A549 (cell line): ENCODE measurements around the gene SERPING1.

Experiments
- BHLHE40 ChIP-seq: IDR thresholded peaks from 2 replicates; pipeline ENCODE4 v1.6.1; 2012; ENCODE audit warnings: low read depth, low read length, inconsistent platforms
- EP300 ChIP-seq, 2 experiments: fragments of >200 bp; sonication (Bioruptor Twin); formaldehyde crosslinking; IDR thresholded peaks; 2 replicates in 1 of 2; 3 replicates in 1 of 2; pipeline ENCODE4 v1.6.1; 2016 to 2017
- GATA3 ChIP-seq: IDR thresholded peaks from 2 replicates; pipeline ENCODE4 v1.6.1; 2012; ENCODE audit warnings: borderline replicate concordance
- JUNB ChIP-seq: fragments of >200 bp; sonication (Bioruptor Twin); formaldehyde crosslinking; IDR thresholded peaks from 2 replicates; pipeline ENCODE4 v1.6.1; 2016
- NR3C1 ChIP-seq: fragments of >200 bp; sonication (Bioruptor Twin); formaldehyde crosslinking; IDR thresholded peaks from 3 replicates; pipeline ENCODE4 v1.6.1; 2017
- POLR2A ChIP-seq: IDR thresholded peaks from 2 replicates; pipeline ENCODE4 v1.6.1; 2012; ENCODE audit warnings: mild to moderate bottlenecking, low read length
- POLR2AphosphoS2 ChIP-seq: conservative IDR thresholded peaks from 2 replicates; pipeline ENCODE4 v1.6.1; 2012; ENCODE audit warnings: low read length, improper control_type of control experiment, inconsistent platforms
- ZFP36 ChIP-seq: fragments of 450-650 bp; IDR thresholded peaks from 2 replicates; pipeline ENCODE4 v1.6.1; 2014; ENCODE audit warnings: borderline replicate concordance; ENCODE audit not compliant: partially characterized antibody
- TF ChIP-seq, protein P1 (sequence below): fragments of >200 bp; sonication (Bioruptor Twin); formaldehyde crosslinking; IDR thresholded peaks from 3 replicates; pipeline ENCODE4 v1.5.1; 2016
- TF ChIP-seq, protein P2 (sequence below): fragments of 200-600 bp; sonication (generic); IDR thresholded peaks from 2 replicates; pipeline ENCODE4 v1.6.1; 2016; ENCODE audit warnings: antibody characterized with exemption, mild to moderate bottlenecking, moderate library complexity
- TF ChIP-seq, protein P3 (sequence below): fragments of 450-650 bp; IDR thresholded peaks from 2 replicates; pipeline ENCODE4 v1.6.1; 2014; ENCODE audit warnings: antibody characterized with exemption
- TF ChIP-seq, protein P4 (sequence below): IDR thresholded peaks from 2 replicates; pipeline ENCODE4 v1.6.1; 2012; ENCODE audit warnings: low read depth, borderline replicate concordance
- TF ChIP-seq, protein P5 (sequence below): fragments of 150-350 bp; IDR thresholded peaks from 2 replicates; pipeline ENCODE4 v1.6.1; 2014; ENCODE audit warnings: low read depth, mild to moderate bottlenecking, low read length

DNA sequence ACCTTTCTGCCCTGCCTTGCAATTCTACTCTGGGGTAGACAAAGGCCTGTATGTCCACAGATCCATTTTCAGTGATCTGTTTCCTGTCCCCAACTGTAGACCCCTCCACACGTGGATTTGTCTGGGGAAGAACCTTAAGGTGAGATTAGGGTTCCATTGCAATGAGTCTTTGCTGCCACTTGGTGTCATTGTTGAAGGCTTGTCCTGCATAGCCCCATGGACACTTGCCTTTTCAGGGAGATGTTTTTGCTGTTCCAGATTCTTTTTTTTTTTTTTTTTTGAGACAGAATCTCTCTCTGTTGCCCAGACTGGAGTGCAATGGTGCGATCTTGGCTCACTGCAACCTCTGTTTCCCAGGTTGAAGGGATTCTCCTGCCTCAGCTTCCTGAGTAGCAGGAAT, 21.8 kb downstream of the SERPING1 start:
- TF ChIP-seq GATA3, result no peak
- TF ChIP-seq, protein P1, sequence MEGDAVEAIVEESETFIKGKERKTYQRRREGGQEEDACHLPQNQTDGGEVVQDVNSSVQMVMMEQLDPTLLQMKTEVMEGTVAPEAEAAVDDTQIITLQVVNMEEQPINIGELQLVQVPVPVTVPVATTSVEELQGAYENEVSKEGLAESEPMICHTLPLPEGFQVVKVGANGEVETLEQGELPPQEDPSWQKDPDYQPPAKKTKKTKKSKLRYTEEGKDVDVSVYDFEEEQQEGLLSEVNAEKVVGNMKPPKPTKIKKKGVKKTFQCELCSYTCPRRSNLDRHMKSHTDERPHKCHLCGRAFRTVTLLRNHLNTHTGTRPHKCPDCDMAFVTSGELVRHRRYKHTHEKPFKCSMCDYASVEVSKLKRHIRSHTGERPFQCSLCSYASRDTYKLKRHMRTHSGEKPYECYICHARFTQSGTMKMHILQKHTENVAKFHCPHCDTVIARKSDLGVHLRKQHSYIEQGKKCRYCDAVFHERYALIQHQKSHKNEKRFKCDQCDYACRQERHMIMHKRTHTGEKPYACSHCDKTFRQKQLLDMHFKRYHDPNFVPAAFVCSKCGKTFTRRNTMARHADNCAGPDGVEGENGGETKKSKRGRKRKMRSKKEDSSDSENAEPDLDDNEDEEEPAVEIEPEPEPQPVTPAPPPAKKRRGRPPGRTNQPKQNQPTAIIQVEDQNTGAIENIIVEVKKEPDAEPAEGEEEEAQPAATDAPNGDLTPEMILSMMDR, result no peak
- TF ChIP-seq, protein P2, sequence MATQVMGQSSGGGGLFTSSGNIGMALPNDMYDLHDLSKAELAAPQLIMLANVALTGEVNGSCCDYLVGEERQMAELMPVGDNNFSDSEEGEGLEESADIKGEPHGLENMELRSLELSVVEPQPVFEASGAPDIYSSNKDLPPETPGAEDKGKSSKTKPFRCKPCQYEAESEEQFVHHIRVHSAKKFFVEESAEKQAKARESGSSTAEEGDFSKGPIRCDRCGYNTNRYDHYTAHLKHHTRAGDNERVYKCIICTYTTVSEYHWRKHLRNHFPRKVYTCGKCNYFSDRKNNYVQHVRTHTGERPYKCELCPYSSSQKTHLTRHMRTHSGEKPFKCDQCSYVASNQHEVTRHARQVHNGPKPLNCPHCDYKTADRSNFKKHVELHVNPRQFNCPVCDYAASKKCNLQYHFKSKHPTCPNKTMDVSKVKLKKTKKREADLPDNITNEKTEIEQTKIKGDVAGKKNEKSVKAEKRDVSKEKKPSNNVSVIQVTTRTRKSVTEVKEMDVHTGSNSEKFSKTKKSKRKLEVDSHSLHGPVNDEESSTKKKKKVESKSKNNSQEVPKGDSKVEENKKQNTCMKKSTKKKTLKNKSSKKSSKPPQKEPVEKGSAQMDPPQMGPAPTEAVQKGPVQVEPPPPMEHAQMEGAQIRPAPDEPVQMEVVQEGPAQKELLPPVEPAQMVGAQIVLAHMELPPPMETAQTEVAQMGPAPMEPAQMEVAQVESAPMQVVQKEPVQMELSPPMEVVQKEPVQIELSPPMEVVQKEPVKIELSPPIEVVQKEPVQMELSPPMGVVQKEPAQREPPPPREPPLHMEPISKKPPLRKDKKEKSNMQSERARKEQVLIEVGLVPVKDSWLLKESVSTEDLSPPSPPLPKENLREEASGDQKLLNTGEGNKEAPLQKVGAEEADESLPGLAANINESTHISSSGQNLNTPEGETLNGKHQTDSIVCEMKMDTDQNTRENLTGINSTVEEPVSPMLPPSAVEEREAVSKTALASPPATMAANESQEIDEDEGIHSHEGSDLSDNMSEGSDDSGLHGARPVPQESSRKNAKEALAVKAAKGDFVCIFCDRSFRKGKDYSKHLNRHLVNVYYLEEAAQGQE, result no peak
- TF ChIP-seq JUNB, result no peak
- no peak for TF ChIP-seq ZFP36
- TF ChIP-seq POLR2A, result no peak
- no peak for TF ChIP-seq NR3C1
- no peak for TF ChIP-seq EP300 (IDR thresholded peaks at IDR 0.05)
- TF ChIP-seq, protein P3, sequence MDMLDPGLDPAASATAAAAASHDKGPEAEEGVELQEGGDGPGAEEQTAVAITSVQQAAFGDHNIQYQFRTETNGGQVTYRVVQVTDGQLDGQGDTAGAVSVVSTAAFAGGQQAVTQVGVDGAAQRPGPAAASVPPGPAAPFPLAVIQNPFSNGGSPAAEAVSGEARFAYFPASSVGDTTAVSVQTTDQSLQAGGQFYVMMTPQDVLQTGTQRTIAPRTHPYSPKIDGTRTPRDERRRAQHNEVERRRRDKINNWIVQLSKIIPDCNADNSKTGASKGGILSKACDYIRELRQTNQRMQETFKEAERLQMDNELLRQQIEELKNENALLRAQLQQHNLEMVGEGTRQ, result no peak
- TF ChIP-seq, protein P4, sequence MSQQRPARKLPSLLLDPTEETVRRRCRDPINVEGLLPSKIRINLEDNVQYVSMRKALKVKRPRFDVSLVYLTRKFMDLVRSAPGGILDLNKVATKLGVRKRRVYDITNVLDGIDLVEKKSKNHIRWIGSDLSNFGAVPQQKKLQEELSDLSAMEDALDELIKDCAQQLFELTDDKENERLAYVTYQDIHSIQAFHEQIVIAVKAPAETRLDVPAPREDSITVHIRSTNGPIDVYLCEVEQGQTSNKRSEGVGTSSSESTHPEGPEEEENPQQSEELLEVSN, result no peak
- TF ChIP-seq, protein P5, sequence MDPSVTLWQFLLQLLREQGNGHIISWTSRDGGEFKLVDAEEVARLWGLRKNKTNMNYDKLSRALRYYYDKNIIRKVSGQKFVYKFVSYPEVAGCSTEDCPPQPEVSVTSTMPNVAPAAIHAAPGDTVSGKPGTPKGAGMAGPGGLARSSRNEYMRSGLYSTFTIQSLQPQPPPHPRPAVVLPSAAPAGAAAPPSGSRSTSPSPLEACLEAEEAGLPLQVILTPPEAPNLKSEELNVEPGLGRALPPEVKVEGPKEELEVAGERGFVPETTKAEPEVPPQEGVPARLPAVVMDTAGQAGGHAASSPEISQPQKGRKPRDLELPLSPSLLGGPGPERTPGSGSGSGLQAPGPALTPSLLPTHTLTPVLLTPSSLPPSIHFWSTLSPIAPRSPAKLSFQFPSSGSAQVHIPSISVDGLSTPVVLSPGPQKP, result no peak
- TF ChIP-seq BHLHE40, result no peak
- no peak for TF ChIP-seq POLR2AphosphoS2
